Mesenteric fat pad (tissue), 1 donor: ENCODE measurements around the gene PARN. TPM values are rescaled to one million over a fixed set of nuclear protein-coding genes. Genes with fewer than 3 reads are reported as not detected.

ENCODE experiments used
- DNase-seq: peaks from one replicate; pipeline ENCODE4 v3.0.0-alpha.2; 2020; ENCODE audit warnings: low spot score
- total RNA-seq: library from RNA; stranded (reverse); fragmentation: NEBNext Ultra II Directional; extraction: Animal tissue kit (Norgen Biotek cat#: 25700); gene quantifications from one replicate; pipeline ENCODE4 v1.2.1, GENCODE V29; 2021
- donor health status: DM: yes; HTN: yes; CAD: no.

The PARN gene
- total RNA-seq, 1 donor from 2014 or later: 23.3 TPM

GRCh38 chr16:14529010-14529669 is 100.9 kb downstream of the PARN start:
- no peak for DNase-seq

GRCh38 chr16:14528306-14528705 is 101.8 kb downstream of the PARN start:
- no peak for DNase-seq

GRCh38 chr16:14527411-14528044 is 102.5 kb downstream of the PARN start:
- no peak for DNase-seq

GRCh38 chr16:14525596-14525995 is 104.5 kb downstream of the PARN start:
- no peak for DNase-seq

GRCh38 chr16:14524979-14525378 is 105.1 kb downstream of the PARN start:
- no peak for DNase-seq

- no peak for DNase-seq
Measured at GRCh38 chr16:14523632-14524031, 106.4 kb downstream of the PARN start.

GRCh38 chr16:14522671-14523070 is 107.4 kb downstream of the PARN start:
- no peak for DNase-seq

- DNase-seq: no peak
Measured at GRCh38 chr16:14520753-14521152, 109.3 kb downstream of the PARN start.

GRCh38 chr16:14514967-14515366 is 115.1 kb downstream of the PARN start:
- DNase-seq: no peak

GRCh38 chr16:14513389-14514107 is 116.5 kb downstream of the PARN start:
- no peak for DNase-seq

- no peak for DNase-seq
Measured at GRCh38 chr16:14511800-14512135, 118.3 kb downstream of the PARN start.

- DNase-seq: no peak
Measured at GRCh38 chr16:14510939-14511799, 118.9 kb downstream of the PARN start.

- no peak for DNase-seq
Measured at GRCh38 chr16:14510581-14510938, 119.5 kb downstream of the PARN start.

- no peak for DNase-seq
Measured at GRCh38 chr16:14509675-14510132, 120.4 kb downstream of the PARN start.

- DNase-seq: no peak
Measured at GRCh38 chr16:14509055-14509454, 121.0 kb downstream of the PARN start.

GRCh38 chr16:14505846-14506245 is 124.2 kb downstream of the PARN start:
- DNase-seq: no peak

- DNase-seq: no peak
Measured at GRCh38 chr16:14502932-14503741, 126.9 kb downstream of the PARN start.

- no peak for DNase-seq
Measured at GRCh38 chr16:14502256-14502875, 127.7 kb downstream of the PARN start.

GRCh38 chr16:14501331-14502255 is 128.5 kb downstream of the PARN start:
- DNase-seq: no peak
